ENCODE measurements around the gene GANC.

- no peak for TF ChIP-seq EP300 (IDR thresholded peaks at IDR 0.05)
- no peak for TF ChIP-seq POLR2AphosphoS5 (IDR thresholded peaks at IDR 0.05)
- no peak for TF ChIP-seq CTCF (IDR thresholded peaks at IDR 0.05)
- no peak for TF ChIP-seq POLR2A (IDR thresholded peaks at IDR 0.05)
These were observed 12.0 kb downstream of the GANC start for GRCh38 chr15:42285034-42285433.
